ENCODE data around the gene CAPN7.

Gene CAPN7

GRCh38 chr3:15301761-15302160 lies 95.7 kb downstream of the CAPN7 start:
- DNase-seq, result no peak
